Large intestine (tissue), 3 donors: ENCODE data around the gene MFF. TPM values are rescaled to one million over a fixed set of nuclear protein-coding genes. Genes with fewer than 3 reads are reported as not detected.
"Not testable (repeated sequence)": the region's sequence is repeated elsewhere in the genome, so short reads cannot be mapped to it uniquely, and the experiment has no call there.

Experiments
- DNase-seq, 2 donors: peaks; one replicate each; pipeline versions ENCODE4 v3.0.0 to v3.0.0-alpha.2; 2013
- H3K27ac ChIP-seq: one replicate; pipeline ENCODE4 v1.5.1; 2013; ENCODE audit warnings: low read length
- H3K27me3 ChIP-seq: 2 replicates; pipeline ENCODE4 v1.6.1; 2013; ENCODE audit warnings: low read length; ENCODE audit not compliant: control insufficient read depth, insufficient read depth
- H3K36me3 ChIP-seq: 2 replicates; pipeline ENCODE4 v1.6.1; 2013; ENCODE audit warnings: low read length; ENCODE audit not compliant: control insufficient read depth, insufficient read depth
- H3K4me1 ChIP-seq: one replicate; pipeline ENCODE4 v1.6.1; 2013; ENCODE audit warnings: low read length; ENCODE audit not compliant: control insufficient read depth, insufficient read depth
- H3K4me3 ChIP-seq: one replicate; pipeline ENCODE4 v1.5.1; 2013; ENCODE audit warnings: low read length
- H3K9me3 ChIP-seq: one replicate; pipeline ENCODE4 v1.6.1; 2013; ENCODE audit warnings: mild to moderate bottlenecking, low read depth, low read length, moderate library complexity; ENCODE audit not compliant: control insufficient read depth
- WGBS: methylation state at CpG from one replicate; pipeline ENCODE4 v1.1.5; 2013; ENCODE audit warnings: low lambda C conversion rate; ENCODE audit not compliant: insufficient coverage; 5-methylcytosine and 5-hydroxymethylcytosine counted together
- polyA plus RNA-seq: library from polyadenylated mRNA; unstranded; fragments of 120-200 nt; gene quantifications from one replicate; pipeline ENCODE4 v1.2.1, GENCODE V29; 2013

The MFF gene
- polyA plus RNA-seq, 1 donor: 87.3 TPM

GRCh38 chr2:227349989-227350612 is 25.1 kb downstream of the MFF start:
- no peaks in the 10 kb centered on the region for H3K4me1 ChIP-seq
- H3K4me3 ChIP-seq: no peak overlapping the region
- peaks cover 23% of the 10 kb centered on the region for H3K36me3 ChIP-seq
- no peak overlapping the region for H3K27ac ChIP-seq
- 88% methylated on average over 4 of the region's 7 CpGs for WGBS
- H3K9me3 ChIP-seq: no peaks in the 10 kb centered on the region
- no peak for DNase-seq
- H3K27me3 ChIP-seq: no peaks in the 10 kb centered on the region

- Histone ChIP-seq H3K9me3 (no peaks in the 10 kb centered on the region), H3K27ac (no peak overlapping the region), H3K27me3 (no peaks in the 10 kb centered on the region), H3K4me1 (no peaks in the 10 kb centered on the region), H3K4me3 (no peak overlapping the region), H3K36me3 (peaks cover 22% of the 10 kb centered on the region)
- 80% methylated on average over 1 of the region's 4 CpGs for WGBS
- DNase-seq: no peak
These were observed 26.6 kb downstream of the MFF start for GRCh38 chr2:227351639-227352038.

GRCh38 chr2:227360351-227360750 is 35.3 kb downstream of the MFF start:
- no peak for DNase-seq
- Histone ChIP-seq H3K27me3 (no peaks in the 10 kb centered on the region), H3K4me1 (no peaks in the 10 kb centered on the region), H3K9me3 (no peaks in the 10 kb centered on the region), H3K36me3 (peaks cover 41% of the 10 kb centered on the region), H3K4me3 (no peak overlapping the region), H3K27ac (no peak overlapping the region)
- 93% methylated on average over 2 of the region's 5 CpGs for WGBS

GRCh38 chr2:227363756-227364155 is 38.7 kb downstream of the MFF start:
- H3K36me3 ChIP-seq: peaks cover 25% of the 10 kb centered on the region
- H3K9me3 ChIP-seq: no peaks in the 10 kb centered on the region
- H3K4me3 ChIP-seq: no peak overlapping the region
- H3K4me1 ChIP-seq: no peaks in the 10 kb centered on the region
- no CpG with 5 or more reads among the region's 6 CpGs for WGBS
- no peak for DNase-seq
- H3K27ac ChIP-seq: no peak overlapping the region
- H3K27me3 ChIP-seq: no peaks in the 10 kb centered on the region

GRCh38 chr2:227364585-227365263 is 39.7 kb downstream of the MFF start:
- 100% methylated on average over 2 of the region's 11 CpGs for WGBS
- H3K9me3 ChIP-seq, H3K4me3 ChIP-seq: not testable (repeated sequence)

GRCh38 chr2:227365833-227366232 is 40.8 kb downstream of the MFF start:
- H3K27ac ChIP-seq: no peak overlapping the region
- no peaks in the 10 kb centered on the region for H3K27me3 ChIP-seq
- WGBS: no CpG with 5 or more reads among the region's 3 CpGs
- no peak for DNase-seq
- H3K9me3 ChIP-seq: no peaks in the 10 kb centered on the region
- no peak overlapping the region for H3K4me3 ChIP-seq
- H3K36me3 ChIP-seq: peaks cover 22% of the 10 kb centered on the region
- no peaks in the 10 kb centered on the region for H3K4me1 ChIP-seq

More at GRCh38 chr2:227364585-227365263, 39.7 kb downstream of the MFF start:
- H3K4me1 ChIP-seq, H3K27ac ChIP-seq, H3K27me3 ChIP-seq, DNase-seq: not testable (repeated sequence)
- H3K36me3 ChIP-seq: peaks cover 21% of the 10 kb centered on the region

GRCh38 chr2:227366769-227367426 is 41.8 kb downstream of the MFF start:
- no peak for DNase-seq
- no CpG with 5 or more reads among the region's 11 CpGs for WGBS
- H3K9me3 ChIP-seq: no peaks in the 10 kb centered on the region
- no peaks in the 10 kb centered on the region for H3K27me3 ChIP-seq
- no peak overlapping the region for H3K27ac ChIP-seq
- peaks cover 14% of the 10 kb centered on the region for H3K36me3 ChIP-seq
- no peak overlapping the region for H3K4me3 ChIP-seq
- H3K4me1 ChIP-seq: no peaks in the 10 kb centered on the region

- Histone ChIP-seq H3K27me3 (no peaks in the 10 kb centered on the region), H3K4me3 (no peak overlapping the region), H3K36me3 (peaks cover 14% of the 10 kb centered on the region), H3K27ac (no peak overlapping the region), H3K9me3 (no peaks in the 10 kb centered on the region), H3K4me1 (no peaks in the 10 kb centered on the region)
- DNase-seq: no peak
- WGBS: no CpG with 5 or more reads among the region's 3 CpGs
These were observed 42.4 kb downstream of the MFF start for GRCh38 chr2:227367427-227367795.

- WGBS: no CpG with 5 or more reads among the region's 5 CpGs
- Histone ChIP-seq H3K9me3 (no peaks in the 10 kb centered on the region), H3K27ac (no peak overlapping the region), H3K4me3 (no peak overlapping the region), H3K4me1 (no peaks in the 10 kb centered on the region), H3K27me3 (no peaks in the 10 kb centered on the region), H3K36me3 (peaks cover 14% of the 10 kb centered on the region)
- DNase-seq: no peak
These were observed 43.5 kb downstream of the MFF start for GRCh38 chr2:227368574-227368973.

- no peaks in the 10 kb centered on the region for H3K4me1 ChIP-seq
- no peaks in the 10 kb centered on the region for H3K27me3 ChIP-seq
- H3K36me3 ChIP-seq: peaks cover 11% of the 10 kb centered on the region
- no peak overlapping the region for H3K4me3 ChIP-seq
- no peak for DNase-seq
- no peaks in the 10 kb centered on the region for H3K9me3 ChIP-seq
- no CpG with 5 or more reads among the region's 8 CpGs for WGBS
- H3K27ac ChIP-seq: no peak overlapping the region
These were observed 45.0 kb downstream of the MFF start for GRCh38 chr2:227370092-227370491.
